Ovary (tissue), 9 donors: ENCODE measurements around the gene RABGAP1L. TPM values are rescaled to one million over a fixed set of nuclear protein-coding genes. Genes with fewer than 3 reads are reported as not detected.

Experiments used
- DNase-seq, 5 donors: peaks; one replicate each; pipeline ENCODE4 v3.0.0-alpha.2; 2019 to 2020
- H3K27ac ChIP-seq, 2 donors: fragments of 200-600 bp; one replicate each; pipeline versions ENCODE4 v1.5.1 to v1.8.0; 2019 to 2022
- H3K27me3 ChIP-seq: fragments of 200-600 bp; one replicate; pipeline ENCODE4 v1.8.0; 2022
- H3K36me3 ChIP-seq: fragments of 200-600 bp; sonication (generic); one replicate; pipeline ENCODE4 v1.5.1; 2019
- H3K4me1 ChIP-seq: one replicate; pipeline ENCODE4 v1.8.1; 2013; ENCODE audit warnings: mild to moderate bottlenecking, moderate library complexity; ENCODE audit not compliant: insufficient read depth
- H3K4me3 ChIP-seq: fragments of 200-600 bp; sonication (generic); one replicate; pipeline ENCODE4 v1.5.1; 2017
- H3K9me3 ChIP-seq, 2 donors: fragments of 200-600 bp in 1 of 2; sonication (generic) in 1 of 2; one replicate each; pipeline versions ENCODE4 v1.5.1 to v1.8.1; 2013 to 2019; ENCODE audit warnings: mild to moderate bottlenecking in 1 of 2, moderate library complexity in 1 of 2
- EP300 ChIP-seq: sonication (generic); formaldehyde crosslinking; IDR thresholded peaks from one replicate; pipeline ENCODE4 v1.6.1; 2017; ENCODE audit warnings: antibody characterized with exemption
- POLR2A ChIP-seq: fragments of 450-650 bp; IDR thresholded peaks from one replicate; pipeline ENCODE4 v1.6.1; 2017; ENCODE audit warnings: antibody characterized with exemption, mild to moderate bottlenecking, moderate library complexity
- WGBS, 3 donors: extraction: QIAGEN DNeasy Blood & Tissue Kit in 1 of 3; methylation state at CpG; one replicate each; pipeline versions ENCODE4 v1.1.5 to v1.1.7; 2013 to 2017; 5-methylcytosine and 5-hydroxymethylcytosine counted together
- intact Hi-C, 4 donors: fragments of 100-400 bp; cut with DNase I; formaldehyde crosslinking; loops; one replicate each; pipeline versions ENCODE4 v1.11.0 to v1.15.1; 2022 to 2023
- polyA plus RNA-seq, 2 donors: library from polyadenylated mRNA; stranded (reverse); fragments of 200-250 nt in 1 of 2; fragments of 350-450 nt in 1 of 2; fragmentation: Illumina TruSeq in 1 of 2; extraction: RNeasy Lipid Tissue Mini Kit (QIAGEN cat#74804) in 1 of 2; gene quantifications; one replicate each; pipeline ENCODE4 v1.2.3, GENCODE V29; 2013 to 2014
- total RNA-seq, 7 donors: library from RNA; depleted of rRNA in 2 of 7; stranded (reverse); fragments of >200 nt in 2 of 7; fragmentation: NEBNext Ultra II Directional in 3 of 7; extraction: Animal tissue kit (Norgen Biotek cat#: 25700) in 3 of 7; gene quantifications; one replicate each; pipeline versions ENCODE4 v1.1.0 to v1.2.4, GENCODE V29; 2016 to 2023
- TF ChIP-seq, protein P1 (sequence below), 3 donors: fragments of 450-650 bp in 2 of 3; fragments of 200-600 bp in 1 of 3; IDR thresholded peaks; one replicate each; pipeline versions ENCODE4 v1.5.1 to v1.8.0; 2016 to 2022; ENCODE audit warnings: antibody characterized with exemption in 3 of 3, mild to moderate bottlenecking in 1 of 3
- donor health status: DM: no; HTN: no; CAD: no; lungs with moderate emphysema.
- donor health status: DM: no; HTN: no; CAD: no.
- donor health status: Bipolar disorder and iron deficiency.
- donor health status: DM: yes; HTN: yes; CAD: no.
- donor health status: DM: no; HTN: no; CAD: no.
- donor health status: DM: yes; HTN: yes; CAD: no.

RABGAP1L gene
- total and polyA plus RNA-seq, 9 donors = 17.1 to 56.5 (median 43.6) TPM

- TF ChIP-seq, protein P1, sequence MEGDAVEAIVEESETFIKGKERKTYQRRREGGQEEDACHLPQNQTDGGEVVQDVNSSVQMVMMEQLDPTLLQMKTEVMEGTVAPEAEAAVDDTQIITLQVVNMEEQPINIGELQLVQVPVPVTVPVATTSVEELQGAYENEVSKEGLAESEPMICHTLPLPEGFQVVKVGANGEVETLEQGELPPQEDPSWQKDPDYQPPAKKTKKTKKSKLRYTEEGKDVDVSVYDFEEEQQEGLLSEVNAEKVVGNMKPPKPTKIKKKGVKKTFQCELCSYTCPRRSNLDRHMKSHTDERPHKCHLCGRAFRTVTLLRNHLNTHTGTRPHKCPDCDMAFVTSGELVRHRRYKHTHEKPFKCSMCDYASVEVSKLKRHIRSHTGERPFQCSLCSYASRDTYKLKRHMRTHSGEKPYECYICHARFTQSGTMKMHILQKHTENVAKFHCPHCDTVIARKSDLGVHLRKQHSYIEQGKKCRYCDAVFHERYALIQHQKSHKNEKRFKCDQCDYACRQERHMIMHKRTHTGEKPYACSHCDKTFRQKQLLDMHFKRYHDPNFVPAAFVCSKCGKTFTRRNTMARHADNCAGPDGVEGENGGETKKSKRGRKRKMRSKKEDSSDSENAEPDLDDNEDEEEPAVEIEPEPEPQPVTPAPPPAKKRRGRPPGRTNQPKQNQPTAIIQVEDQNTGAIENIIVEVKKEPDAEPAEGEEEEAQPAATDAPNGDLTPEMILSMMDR (IDR thresholded peaks at IDR 0.05) = no peak
- TF ChIP-seq EP300 (no peak), POLR2A (no peak)
- H3K27ac ChIP-seq = peak overlapping the region in 1 of 2 donors; percentile 34
- H3K9me3 ChIP-seq = no peaks in the 10 kb centered on the region
- no peak overlapping the region for H3K4me3 ChIP-seq
- H3K27me3 ChIP-seq = no peaks in the 10 kb centered on the region
- peaks cover 2% of the 10 kb centered on the region for H3K4me1 ChIP-seq
- H3K36me3 ChIP-seq = no peaks in the 10 kb centered on the region
- intact Hi-C loops = no loop called here
- no peak for DNase-seq
These were observed 794.7 kb downstream of the RABGAP1L start for GRCh38 chr1:174954073-174954460.

DNA sequence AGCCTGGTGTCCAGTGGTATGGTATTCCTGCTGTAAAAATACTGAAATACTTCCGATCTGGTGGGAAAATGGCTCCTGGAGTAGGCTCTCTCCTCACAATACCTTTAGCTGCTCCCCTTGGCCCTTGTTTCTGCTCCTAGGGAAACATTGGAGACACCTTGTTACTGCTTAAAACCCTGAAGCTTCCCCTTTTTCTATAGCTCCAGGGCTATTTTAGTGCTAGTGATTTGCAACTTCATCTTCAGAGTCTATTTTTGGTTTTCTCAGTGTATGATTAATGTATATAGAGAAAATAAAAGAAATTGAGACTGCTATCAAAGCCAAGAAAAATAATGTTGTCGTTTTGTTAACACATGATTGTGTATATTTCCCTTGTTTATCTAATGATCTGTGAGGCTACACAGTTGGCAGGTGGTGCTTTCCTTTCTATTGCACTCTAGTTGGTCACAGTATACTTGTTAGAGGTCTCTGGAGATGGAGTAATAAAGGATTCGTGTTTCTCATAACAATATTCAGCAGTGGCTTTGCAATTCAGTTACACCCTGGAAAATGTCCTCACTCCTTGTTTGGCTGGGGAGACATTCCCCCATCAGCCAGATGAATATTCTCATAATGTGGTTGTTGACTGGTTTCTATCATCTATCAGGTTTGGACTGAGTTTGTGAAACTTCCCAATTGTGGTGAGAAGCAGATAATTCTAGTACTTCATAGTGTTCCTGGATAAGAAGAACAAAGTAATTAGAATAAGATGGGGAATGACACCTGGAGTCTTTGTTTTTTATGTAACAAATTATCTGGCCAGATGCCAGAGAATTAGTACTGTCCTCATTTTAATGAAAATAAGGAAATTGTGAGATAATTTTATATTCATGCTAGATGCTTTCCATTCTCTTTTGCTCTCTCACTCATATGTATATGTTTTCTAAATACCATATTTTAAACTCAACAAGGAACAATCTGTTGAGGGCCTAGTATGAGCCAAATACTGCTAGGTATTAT lies 795.6 kb downstream of the RABGAP1L start:
- TF ChIP-seq EP300 = no peak
- TF ChIP-seq, protein P1 (IDR thresholded peaks at IDR 0.05) = no peak
- TF ChIP-seq POLR2A = no peak
- WGBS, 3 donors = 55 to 61% (median 59%) methylated on average over 3 of the region's 3 CpGs
- no peak for DNase-seq
- Histone ChIP-seq H3K4me1 (peaks cover 2% of the 10 kb centered on the region), H3K36me3 (no peaks in the 10 kb centered on the region), H3K27me3 (no peaks in the 10 kb centered on the region), H3K9me3 (no peaks in the 10 kb centered on the region), H3K27ac (peak overlapping the region in 1 of 2 donors; percentile 37), H3K4me3 (no peak overlapping the region)
- intact Hi-C loops = no loop called here

DNA sequence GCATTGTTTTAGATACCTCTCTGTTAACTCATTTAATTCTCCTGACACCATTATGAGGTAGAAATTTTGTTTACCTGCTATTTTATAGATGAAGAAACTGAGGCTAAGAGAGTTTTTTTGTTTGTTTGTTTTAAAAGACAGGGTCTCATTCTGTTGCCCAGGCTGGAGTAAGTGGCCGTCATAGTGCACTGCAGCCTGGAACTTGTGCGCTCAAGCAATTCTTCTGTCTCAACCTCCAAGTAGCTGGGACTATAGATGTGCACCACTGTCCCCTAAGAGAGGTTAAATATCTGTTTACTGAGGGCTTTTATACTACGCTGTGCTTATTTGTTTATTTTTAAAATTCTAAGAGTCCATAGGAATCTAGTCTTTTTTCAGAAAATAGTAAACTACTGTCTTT lies 796.8 kb downstream of the RABGAP1L start:
- DNase-seq = no peak
- Histone ChIP-seq H3K36me3 (no peaks in the 10 kb centered on the region), H3K9me3 (no peaks in the 10 kb centered on the region), H3K27ac (no peak overlapping the region), H3K4me3 (no peak overlapping the region), H3K4me1 (peaks cover 2% of the 10 kb centered on the region), H3K27me3 (no peaks in the 10 kb centered on the region)
- intact Hi-C loops = no loop called here
- TF ChIP-seq EP300 = no peak
- TF ChIP-seq POLR2A = no peak
- TF ChIP-seq, protein P1 (IDR thresholded peaks at IDR 0.05) = no peak
- WGBS, 3 donors = 95 to 99% (median 96%) methylated on average over 3 of the region's 3 CpGs

GRCh38 chr1:174956976-174957375 lies 797.7 kb downstream of the RABGAP1L start:
- intact Hi-C loops = no loop called here

More at GRCh38 chr1:174956976-174957375, 797.7 kb downstream of the RABGAP1L start:
- H3K4me3 ChIP-seq = no peak overlapping the region
- peaks cover 2% of the 10 kb centered on the region for H3K4me1 ChIP-seq
- no peaks in the 10 kb centered on the region for H3K27me3 ChIP-seq
- TF ChIP-seq POLR2A (no peak), EP300 (no peak)
- TF ChIP-seq, protein P1 (IDR thresholded peaks at IDR 0.05) = no peak
- H3K9me3 ChIP-seq = no peaks in the 10 kb centered on the region
- no peaks in the 10 kb centered on the region for H3K36me3 ChIP-seq
- DNase-seq = no peak
- peak overlapping the region in 1 of 2 donors; percentile 19 for H3K27ac ChIP-seq
